ENCODE measurements around the gene NAT14.

Gene NAT14

DNA sequence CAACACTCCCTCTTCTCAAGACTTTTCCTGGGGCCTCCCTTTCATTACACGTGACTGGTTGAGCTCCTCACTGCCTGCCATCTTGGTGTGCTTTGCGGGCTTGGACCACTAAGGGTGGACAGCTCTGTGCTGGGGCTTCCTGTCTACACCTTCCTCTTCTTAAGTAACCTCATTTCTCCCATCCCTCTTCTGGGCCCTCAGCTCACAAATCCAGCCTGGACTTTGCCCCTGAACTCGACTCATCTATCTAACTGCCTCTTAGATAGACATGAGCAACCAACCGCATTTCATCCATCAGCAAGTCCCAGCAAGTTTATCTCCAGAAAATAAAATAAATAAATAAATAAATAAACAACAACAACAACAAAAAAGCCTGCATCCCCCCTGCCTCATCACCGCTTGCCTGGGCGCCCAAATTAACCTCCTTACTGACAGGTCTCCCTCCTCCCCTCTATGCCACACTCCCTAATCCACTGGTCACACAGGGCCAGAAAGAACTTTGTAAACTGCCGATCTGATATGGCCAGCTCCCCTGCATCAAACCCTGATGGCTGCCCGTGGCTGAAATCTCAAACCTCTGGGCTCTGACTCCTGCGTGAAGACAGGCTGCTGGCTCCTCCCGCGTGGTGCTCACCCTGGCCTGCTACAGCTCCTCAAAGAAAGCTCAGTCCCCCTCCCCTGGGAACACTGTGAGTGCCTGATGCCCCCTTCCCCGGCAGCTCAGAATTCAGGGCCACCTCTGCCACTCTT, 31.3 kb upstream of the NAT14 start:
- no peak for DNase-seq

DNA sequence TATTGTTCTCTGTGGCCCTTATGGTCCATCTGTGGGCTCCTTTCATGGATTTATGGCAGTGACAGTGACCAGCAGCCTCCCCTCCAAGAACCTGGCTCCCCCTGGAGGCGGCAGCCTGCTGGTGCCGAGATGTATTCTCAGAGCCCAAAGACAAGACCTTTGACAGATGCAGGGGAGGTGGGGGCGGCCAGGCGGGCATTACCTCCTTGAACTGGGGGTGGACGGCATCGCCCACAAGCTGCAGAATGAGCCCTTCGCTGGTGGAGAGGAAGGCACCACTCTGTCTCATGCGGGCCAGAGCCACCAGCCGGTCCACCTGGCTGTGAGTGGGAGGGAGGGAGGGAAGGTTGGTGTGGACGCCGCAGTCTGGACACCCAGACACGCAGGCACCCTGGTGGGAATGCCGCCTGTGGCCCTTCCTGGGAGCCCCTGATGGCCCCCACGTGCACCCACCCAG, 30.2 kb upstream of the NAT14 start:
- peak; percentile 44 to 49 for DNase-seq

DNA sequence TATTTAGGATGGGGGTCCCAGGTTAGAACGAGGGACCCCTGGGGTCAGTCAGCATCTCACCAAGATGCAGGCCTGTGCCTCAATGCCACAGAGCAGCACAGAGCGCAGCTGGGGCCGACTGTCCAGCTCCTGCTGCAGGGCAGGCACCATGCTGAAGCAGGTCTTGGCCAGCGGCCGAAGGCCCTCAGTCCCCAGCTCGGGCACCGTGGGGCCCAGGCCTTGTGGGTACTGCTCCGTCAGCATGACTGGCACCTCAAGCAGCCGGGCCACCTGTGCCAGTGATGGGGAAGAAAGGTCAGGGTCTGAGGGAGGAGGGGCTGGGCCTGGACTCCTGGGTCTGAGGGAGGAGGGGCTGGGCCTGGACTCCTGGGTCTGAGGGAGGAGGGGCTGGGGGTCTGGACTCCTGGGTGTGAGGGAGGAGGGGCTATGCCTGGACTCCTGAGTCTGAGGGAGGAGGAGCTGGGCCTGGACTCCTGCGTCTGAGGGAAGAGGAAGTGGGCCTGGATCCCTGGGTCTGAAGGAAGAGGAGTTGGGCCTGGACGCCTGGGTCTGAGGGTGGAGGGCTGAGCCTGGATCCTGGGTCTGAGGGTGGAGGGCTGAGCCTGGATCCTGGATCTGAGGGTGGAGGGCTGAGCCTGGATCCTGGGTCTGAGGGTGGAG, 29.3 kb upstream of the NAT14 start:
- no peak for DNase-seq

DNA sequence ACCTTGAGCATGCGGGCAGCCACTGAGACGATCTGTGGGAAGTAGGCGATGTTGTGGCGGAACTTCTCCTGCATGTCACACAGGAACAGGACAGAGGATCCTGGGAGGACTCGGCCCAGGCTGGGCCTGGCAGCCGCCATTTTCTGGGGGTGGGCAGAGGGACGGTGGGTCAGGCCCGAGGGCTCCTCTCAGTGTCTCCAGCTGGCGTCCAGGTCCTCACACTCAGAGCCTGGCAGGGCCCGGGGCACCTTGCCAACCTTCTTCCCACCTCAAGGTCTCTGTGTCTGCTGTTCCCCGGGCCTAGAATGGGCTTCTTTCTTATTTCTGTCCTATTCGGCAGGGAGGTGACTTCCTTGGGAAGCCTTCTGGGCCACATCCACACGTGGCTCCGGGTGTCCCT, 28.6 kb upstream of the NAT14 start:
- DNase-seq: no peak

DNA sequence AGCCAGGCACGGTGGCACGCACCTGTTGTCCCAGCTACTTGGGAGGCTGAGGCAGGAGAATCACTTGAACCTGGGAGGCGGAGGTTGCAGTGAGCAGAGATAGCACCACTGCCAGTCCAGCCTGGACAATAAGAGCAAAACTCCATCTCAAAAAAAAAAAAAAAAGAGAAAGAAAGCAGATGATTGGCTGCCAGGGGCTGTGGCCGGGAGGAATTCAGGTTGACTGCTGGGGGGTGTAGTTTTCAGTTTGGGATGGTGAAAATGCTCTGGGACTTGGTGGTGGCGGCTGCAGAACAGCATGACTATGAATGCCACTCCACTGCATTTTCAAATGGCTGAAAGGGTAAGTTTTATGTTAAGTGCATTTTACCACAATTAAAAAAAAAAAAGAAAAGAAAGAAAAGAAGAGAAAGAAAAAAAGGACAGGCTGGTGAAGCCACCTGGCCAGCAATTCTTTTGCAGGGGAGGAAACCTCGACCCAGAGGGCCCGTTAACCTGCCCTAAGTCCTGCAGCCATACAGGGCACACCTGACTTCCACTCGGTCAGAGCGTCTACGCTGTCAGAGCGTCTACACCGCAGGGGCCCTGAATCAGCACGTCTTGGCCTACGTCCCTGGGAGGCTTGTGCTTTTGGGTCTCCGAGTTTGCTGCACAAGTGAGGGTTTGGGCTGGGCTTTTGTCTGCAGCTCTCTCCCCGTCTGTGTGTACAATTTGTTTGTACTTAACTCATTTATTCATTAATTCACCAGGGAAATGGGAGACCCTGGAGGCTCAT, 27.1 kb upstream of the NAT14 start:
- no peak for DNase-seq

DNA sequence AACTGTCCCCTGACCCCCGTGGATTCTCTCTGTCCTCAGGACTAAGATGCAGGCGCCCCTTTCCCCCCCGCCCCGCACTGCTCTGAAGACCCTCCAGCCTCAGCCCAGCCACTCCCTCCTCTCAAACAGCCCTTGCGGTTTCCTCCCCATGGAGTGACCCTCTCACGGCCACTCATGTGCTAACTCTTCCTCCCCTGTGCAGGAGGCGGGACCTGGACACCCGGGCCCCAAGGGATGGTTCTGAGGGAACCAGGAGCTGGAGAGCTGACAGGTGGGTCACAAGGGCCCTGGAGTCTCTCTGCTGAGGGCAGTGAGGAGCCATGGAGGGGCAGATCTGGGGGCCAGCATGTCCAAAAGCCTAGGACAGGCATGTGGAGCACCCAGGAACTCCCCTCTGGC, 25.4 kb upstream of the NAT14 start:
- DNase-seq: no peak

DNA sequence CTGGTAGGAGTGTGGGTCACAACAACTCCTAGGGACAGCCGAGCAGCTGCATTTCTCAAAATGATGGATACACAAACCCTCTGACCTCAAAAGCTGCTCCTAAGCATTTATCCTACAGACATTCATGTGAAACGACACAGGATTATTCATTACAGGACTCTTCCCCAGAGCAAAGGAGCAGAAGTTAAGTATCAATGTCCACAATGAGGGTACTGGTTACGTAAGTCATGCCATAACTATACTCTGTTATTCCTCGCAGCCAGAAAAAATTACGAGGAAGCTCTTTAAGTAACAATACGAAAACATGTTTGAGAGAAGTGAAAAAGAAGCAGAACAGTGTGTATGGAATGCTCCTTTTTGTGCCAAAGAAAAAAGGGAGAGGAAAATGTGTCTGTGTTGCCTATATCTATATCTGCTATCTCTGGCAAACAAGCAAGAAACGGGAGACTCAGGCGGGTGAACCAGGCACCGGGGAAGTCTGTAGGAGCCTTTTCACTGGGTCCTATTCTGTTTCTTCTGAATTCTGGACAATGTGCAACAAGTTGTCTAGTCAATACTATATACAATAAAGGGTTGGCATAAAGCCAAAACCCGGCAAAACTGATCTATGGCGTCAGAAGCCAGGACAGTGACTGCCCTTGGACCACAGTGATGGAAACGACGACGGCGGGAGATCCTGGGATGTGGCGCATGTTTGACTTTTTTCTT, 24.9 kb upstream of the NAT14 start:
- peak in 1 of 2 donors; percentile 28 for DNase-seq

DNA sequence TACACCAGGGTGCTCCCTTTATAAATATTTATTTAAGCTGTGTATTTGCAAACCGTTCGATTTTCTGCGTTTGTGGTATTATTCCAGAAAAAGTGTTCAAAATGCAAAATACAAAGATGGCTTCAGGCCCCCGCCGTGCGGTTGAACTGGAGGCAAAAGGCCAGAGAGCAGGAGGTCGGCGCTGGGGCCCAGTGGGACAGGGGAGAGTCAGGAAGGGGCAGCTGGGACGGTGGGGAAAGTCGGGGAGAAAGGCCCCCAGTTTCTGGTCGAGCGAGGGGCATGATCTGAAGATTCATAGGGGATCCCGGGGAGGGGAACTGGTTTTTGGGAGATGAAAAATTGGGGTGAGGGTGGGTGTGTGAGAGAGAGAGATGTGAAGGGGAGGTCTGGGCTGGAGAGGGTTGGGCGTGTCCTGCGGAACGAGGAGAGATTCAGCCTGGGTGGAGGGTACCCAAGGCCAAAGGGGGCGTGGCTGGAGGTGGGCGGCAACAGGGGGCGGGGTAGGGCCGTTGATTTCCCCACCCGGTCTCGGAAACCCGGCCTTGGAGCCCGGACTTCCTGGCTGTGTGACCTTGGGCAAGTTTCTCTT, 24.2 kb upstream of the NAT14 start:
- DNase-seq: peak; percentile 52 to 66

DNA sequence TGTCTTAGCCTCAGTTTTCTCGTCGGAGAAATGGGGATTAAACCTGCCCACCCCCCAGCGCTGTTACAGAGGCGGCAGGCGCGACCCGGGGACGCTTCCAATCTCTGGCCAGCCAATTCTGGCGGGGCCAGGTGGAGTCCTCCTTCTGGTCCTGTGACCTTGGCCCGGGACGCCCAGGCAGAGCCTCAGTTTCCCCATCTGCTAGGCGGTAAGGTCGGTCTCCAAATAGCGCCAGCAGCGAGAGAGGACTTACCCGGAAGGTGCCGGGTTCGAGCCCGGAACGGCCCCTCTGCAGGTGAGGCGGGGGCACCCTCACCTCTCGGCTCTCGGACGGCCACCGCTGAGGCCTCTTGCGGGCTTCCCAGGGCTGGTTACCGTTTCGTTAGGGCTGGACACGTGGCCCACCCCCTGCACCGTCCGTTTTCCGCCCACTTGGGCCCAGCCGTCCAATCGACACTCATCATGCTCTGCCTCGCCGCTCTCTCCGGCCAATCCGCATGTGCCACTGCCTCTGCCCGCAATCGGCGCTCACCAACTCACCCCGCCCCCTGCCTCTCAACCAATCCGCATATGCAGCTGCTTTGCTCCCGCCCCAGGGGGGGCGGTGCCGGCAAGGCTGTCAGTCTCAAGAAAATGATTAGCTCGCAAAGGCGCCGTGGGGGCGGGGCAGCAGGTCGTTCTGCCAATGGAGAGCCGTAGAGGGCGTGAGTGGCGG, 23.6 kb upstream of the NAT14 start, which contains the start of gene ISOC2:
Gene ISOC2, minus strand, starts transcription at position 384 of the 715 bp plus-strand sequence. CDS start 5,156 bp downstream, outside the sequence.
- peak; percentile 100 for DNase-seq

DNA sequence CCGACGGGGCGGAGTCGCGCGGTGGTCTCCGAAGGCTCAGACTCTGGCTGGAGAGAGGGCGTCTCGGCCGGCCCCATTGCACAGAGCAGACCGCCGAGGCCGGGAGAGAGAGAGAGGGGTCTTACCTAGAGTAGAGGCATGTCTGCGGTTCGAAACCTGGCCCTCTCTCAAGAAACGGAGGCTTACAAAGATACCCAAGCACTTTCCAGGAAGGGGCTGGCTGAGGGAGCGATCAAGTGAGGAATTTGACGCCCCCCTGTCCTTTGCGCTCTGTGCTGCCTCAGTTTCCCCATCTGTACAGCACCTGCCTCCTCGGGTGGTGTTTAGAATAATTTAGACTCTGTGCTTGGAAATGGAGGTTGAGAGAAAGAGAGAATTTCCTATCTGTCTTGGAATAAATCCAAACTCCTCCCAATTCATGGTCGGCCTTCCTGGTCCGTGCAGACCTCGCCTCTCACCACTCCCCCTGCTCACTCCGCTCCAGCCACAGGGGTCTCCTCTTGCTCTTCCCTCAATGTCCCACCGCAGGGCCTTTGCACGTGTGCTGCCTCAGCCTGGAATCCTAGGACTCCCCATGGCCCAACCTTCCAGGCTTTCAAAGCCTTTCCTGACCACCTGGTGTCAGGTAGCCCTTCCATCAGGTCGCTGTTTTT, 22.9 kb upstream of the NAT14 start:
- DNase-seq: peak; percentile 28 to 50

DNA sequence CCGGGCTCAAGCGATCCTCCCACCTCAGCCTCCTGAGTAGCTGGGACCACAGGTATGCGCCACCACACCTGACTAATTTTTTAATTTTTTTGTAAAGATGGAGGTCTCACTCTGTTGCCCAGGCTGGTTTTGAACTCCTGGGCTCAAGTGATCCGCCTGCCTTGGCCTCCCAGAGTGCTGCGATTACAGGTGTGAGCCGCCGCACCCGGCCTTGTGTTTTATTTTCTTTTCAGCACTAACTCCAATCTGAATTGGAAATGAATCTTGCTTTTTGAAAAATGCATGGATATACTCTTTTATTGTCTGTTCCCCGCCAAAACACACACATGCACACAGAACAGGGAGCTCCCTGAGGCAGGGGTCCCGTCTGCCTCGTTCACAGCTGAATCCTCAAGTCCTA, 22.3 kb upstream of the NAT14 start:
- no peak for DNase-seq

DNA sequence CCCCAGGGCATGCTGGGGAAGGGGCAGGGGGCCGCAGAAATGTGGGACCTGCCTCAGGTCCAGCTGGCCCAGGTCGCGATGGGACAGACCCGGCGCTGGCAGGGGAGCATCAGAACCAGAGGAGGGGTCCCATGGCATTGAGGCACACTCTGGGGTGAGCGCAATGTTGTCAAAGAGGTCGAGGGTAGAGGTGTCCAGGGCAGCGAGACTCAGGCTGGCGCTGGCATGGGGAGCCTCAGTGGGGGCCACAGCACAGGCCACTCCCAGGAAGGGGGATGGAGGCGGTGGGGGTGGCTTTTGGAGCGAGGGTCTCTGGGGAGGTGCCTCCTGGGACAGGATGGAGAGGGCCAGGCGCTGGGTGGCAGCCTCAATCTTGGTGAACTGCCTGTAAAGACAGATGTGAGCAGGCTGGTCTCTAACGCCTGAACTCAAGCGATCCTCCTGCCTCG, 21.4 kb upstream of the NAT14 start:
- no peak for DNase-seq

DNA sequence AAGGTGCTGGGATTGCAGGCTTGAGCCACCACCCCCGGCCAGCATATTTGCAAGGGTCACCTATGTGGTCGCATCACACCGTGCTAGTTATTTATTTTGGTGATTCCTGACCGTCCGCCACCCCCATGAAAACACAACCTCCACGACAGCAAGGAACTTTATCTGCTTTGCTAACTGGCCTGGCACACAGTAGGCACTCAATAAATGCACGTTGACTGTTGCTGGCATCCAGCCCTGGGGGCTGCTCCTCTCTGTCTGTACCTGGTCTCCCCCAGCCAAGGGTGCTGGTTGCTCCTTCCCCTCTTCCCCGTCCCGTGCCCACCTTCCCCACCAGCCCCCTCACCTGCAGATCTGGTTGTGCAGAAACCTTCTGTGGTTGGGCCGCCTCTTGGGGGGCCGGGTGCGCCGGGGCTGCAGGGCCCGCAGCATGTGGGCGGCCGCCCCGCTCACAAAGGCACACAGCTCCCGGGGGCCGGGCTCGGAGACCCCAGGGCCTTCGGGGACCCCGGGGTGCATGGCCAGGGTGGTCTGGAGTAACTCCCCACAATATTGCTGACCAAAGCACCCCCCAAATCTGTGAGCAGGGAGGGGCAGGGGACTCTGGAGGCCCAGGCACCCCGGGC, 20.8 kb upstream of the NAT14 start:
- no peak for DNase-seq

DNA sequence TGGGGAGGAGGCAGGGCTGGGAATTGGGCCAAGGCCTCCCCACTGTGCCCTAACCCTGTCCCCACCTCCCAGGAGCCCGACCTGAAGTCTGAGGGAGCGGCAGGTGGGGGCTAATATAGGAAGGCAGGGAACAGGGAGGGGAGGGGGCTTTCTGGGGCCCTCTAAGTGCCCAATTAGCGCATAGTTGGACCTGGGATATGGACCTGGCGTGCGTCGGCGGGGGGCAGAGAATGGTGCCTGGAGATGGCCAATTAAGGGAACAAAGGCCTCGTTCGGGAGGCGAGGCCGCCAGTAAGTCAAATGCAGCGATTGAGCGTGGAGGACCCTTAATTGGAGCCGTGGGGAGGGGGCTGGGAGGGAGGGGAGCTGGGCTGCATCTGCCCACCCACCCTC, 20.3 kb upstream of the NAT14 start, which contains the start of gene C19orf85:
Gene C19orf85, minus strand, starts transcription at position 90 of the 393 bp plus-strand sequence. CDS start 197 bp downstream, outside the sequence.
- DNase-seq: no peak

DNA sequence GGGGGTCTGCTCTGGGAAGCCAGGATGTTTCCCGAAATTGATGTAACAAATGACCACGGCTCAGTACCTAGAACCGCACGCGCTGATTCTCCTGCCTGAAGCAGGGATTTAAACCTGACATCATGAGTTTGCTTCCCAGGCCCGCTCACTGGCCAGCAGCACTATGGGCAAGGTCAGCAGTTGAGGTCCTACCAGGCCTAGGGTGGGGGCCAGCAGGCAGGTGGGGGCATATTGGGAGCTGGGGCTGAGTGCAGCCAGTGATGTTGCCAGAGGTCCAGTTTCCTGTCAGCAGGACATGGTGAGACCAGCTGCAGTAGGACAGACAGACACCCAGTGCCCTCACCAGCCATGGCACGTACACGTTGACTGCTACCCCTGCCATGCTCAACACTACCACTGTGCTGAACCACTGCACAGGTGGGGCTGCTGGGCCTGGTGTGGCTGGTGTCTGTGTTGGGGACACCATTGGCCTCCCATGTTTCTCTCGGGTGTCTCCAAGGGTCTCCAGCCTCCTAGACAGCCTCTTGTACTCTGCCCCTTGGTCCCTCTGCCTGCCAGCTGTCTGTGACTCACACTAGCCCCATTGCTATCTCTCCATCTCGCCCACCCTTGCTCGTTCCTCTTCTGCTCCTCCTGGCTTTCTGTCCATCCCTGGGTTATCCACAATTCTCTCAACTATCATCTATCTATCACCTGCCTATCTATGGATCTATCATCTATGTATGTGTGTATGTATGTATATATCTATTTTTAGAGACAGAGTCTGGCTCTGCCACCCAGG, 19.3 kb upstream of the NAT14 start:
- no peak for DNase-seq

DNA sequence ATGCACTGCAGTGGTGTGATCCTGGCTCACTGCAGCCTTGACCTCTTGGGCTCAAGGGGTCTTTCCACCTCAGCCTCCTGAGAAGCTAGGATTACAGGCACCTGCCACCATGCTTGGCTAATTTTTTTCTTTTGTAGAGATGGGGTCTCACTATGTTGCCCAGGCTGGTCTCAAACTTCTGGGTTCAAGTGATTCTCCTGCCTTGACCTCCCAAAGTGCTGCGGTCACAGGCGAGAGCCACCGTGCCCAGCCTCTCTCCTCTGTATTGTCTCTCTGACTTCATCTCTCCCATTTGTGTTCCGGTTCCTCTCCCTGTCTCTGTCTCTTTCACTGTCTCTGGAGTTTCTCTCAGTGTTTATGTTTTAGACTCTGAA, 18.8 kb upstream of the NAT14 start:
- DNase-seq: no peak

DNA sequence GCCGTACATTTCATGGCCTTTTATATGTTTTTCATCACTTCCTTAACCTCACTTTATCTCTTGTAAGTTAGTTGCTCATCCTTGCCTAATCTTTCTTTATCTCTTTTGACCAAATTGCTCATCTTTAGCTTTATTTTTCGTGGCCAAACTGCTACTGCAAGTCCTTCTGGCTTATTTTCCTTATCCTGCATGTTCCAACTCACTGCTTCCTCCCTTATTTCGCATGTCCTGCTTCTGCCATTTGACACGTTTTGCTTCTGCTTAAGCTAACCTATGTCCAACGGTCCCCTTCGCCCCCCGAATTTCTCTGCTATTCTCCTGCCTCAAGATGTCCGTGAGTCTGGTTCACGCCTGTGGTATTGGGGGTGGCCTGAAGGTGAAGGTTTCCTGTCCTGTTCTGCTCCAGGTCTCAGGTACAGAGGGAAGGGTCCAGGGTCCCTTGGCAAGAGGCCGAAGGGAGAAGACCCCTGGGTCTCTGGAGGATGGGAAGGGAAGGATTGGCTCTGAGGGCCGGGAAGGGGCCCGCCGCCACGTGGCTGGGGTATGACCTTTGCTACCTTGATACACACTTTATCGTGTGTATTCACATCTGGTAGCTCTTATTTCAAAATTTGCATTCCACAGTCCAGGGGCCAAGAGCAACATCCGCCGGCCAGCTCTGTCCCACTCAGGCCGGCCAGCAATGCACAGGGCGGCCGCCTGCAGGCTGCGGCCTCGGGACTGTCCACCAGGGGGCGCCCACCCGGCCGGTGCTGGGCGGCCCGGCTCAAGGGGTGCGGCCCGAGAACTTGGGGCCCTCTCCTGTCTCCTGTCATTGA, 17.5 kb upstream of the NAT14 start:
- peak; percentile 47 to 59 for DNase-seq

DNA sequence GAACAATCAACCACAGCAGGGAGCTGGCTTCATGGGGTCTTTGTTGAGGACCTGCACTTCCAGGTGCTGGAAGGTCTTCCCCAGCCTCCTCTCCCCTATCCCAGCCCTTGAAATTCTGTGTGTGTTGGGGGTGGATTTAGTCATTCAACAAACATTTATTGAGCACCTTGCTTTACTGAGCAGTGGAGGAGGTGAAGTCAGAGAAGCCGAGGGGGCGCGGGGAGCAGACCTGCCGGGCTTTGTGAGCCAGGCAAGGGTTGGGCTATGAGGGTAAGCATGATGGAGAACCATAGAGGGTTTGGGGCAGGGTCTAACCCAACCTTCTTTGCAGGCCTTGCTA, 17.0 kb upstream of the NAT14 start:
- DNase-seq: no peak

DNA sequence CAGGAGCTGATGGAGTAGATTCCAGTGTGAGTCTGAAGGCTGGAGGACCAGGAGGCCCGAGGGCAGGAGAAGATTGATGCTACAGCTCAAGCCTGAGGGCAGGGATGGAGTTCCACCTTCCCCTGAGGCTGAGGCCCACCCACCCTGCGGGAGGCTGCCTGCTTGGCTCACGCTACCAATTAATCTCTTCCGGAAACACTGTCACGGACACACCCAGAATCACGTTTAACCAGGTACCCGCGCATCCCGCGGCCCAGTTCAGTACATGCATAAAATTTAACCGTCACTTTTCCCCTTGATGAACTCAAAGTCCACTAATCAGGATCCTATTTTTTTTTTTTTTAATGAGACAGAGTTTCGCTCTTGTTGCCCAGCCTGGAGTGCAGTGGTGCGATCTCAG, 13.7 kb upstream of the NAT14 start:
- no peak for DNase-seq
